ENCODE data around the gene REPS2.

DNA sequence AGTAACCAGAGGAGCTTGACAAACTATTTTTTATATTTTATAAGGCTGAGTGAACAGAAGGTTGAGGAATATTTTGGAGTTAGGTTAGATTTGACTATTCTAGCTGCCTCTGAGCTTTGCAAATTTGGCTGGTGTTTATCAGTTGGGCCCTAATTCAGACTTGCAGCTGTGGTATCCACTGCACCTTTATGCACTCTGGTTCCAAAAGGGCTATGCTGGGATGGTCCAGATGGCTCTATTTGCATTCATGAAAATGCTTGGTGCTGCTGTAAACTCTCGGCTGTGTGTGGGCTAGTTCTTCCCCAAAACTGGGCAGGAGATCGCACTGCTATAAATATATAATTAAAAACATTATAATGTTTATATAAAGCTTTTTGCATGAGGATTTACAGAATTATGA lies 106.3 kb downstream of the REPS2 start:
- TF ChIP-seq, protein P1, sequence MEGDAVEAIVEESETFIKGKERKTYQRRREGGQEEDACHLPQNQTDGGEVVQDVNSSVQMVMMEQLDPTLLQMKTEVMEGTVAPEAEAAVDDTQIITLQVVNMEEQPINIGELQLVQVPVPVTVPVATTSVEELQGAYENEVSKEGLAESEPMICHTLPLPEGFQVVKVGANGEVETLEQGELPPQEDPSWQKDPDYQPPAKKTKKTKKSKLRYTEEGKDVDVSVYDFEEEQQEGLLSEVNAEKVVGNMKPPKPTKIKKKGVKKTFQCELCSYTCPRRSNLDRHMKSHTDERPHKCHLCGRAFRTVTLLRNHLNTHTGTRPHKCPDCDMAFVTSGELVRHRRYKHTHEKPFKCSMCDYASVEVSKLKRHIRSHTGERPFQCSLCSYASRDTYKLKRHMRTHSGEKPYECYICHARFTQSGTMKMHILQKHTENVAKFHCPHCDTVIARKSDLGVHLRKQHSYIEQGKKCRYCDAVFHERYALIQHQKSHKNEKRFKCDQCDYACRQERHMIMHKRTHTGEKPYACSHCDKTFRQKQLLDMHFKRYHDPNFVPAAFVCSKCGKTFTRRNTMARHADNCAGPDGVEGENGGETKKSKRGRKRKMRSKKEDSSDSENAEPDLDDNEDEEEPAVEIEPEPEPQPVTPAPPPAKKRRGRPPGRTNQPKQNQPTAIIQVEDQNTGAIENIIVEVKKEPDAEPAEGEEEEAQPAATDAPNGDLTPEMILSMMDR (IDR thresholded peaks at IDR 0.05): no peak
- TF ChIP-seq POLR2A (IDR thresholded peaks at IDR 0.05): no peak
